ENCODE results near the gene CCDC137.
A peak's percentile ranks its signal among the peaks of the same experiment; 100 is the strongest.

Gene CCDC137

DNA sequence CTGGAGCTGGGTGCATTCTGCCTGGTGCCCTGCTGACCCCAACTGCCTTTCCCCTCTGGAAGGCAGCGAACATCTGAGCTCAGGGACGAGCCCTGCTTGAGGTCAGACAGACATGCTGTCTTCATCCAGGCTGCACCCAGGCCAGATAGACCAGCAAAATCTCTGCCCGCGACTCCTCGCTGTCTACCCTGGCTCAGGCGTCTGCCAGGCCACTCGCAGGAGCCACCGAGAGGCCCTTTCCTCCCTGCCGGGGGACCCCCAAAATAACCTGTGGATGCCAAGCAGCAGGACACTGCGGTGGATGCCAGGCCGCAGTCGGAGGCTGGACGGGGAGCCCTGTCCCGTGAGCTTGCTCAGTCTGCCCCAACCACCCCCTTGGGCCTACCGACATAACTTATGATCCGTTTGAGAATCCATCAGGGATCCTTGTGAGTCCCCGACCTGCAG lies 42.2 kb downstream of the CCDC137 start:
- H3K4me3 ChIP-seq (ENCODE audit: low read length), result no peak overlapping the region
- H3K79me2 ChIP-seq (ENCODE audit: low read length), result peaks cover 55% of the 10 kb centered on the region
- H3K9me3 ChIP-seq (replicated peaks; ENCODE audit: insufficient read depth, low read length), result no peaks in the 10 kb centered on the region
- no peaks in the 10 kb centered on the region for H3K9me2 ChIP-seq (replicated peaks; ENCODE audit: insufficient read depth, low read length)
- TF ChIP-seq EZH2 (optimal IDR thresholded peaks at IDR 0.05; ENCODE audit: low read depth, low read length) (no peak), EZH2phosphoT487 (IDR thresholded peaks at IDR 0.05; ENCODE audit: low read length) (no peak)
- TF ChIP-seq, protein P1, sequence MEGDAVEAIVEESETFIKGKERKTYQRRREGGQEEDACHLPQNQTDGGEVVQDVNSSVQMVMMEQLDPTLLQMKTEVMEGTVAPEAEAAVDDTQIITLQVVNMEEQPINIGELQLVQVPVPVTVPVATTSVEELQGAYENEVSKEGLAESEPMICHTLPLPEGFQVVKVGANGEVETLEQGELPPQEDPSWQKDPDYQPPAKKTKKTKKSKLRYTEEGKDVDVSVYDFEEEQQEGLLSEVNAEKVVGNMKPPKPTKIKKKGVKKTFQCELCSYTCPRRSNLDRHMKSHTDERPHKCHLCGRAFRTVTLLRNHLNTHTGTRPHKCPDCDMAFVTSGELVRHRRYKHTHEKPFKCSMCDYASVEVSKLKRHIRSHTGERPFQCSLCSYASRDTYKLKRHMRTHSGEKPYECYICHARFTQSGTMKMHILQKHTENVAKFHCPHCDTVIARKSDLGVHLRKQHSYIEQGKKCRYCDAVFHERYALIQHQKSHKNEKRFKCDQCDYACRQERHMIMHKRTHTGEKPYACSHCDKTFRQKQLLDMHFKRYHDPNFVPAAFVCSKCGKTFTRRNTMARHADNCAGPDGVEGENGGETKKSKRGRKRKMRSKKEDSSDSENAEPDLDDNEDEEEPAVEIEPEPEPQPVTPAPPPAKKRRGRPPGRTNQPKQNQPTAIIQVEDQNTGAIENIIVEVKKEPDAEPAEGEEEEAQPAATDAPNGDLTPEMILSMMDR (IDR thresholded peaks at IDR 0.05; ENCODE audit: low read length), result no peak
- no peaks in the 10 kb centered on the region for H4K20me1 ChIP-seq (ENCODE audit: insufficient read depth, low read length)
- H3K27ac ChIP-seq (ENCODE audit: low read length), result no peak overlapping the region
- H3K9ac ChIP-seq (ENCODE audit: low read length), result no peak overlapping the region
- no peak for DNase-seq
- H3K27me3 ChIP-seq (replicated peaks; ENCODE audit: insufficient read depth, low read length), result no peaks in the 10 kb centered on the region
- H2AFZ ChIP-seq (ENCODE audit: low read length), result no peak overlapping the region
- peaks cover 24% of the 10 kb centered on the region for H3F3A ChIP-seq (ENCODE audit: insufficient read depth, low read length)
- no peak overlapping the region for H3K4me2 ChIP-seq (ENCODE audit: low read depth, low read length)
- peaks cover 22% of the 10 kb centered on the region for H3K4me1 ChIP-seq (ENCODE audit: low read length)
- peaks cover 18% of the 10 kb centered on the region for H3K36me3 ChIP-seq (replicated peaks; ENCODE audit: insufficient read depth, low read length)

DNA sequence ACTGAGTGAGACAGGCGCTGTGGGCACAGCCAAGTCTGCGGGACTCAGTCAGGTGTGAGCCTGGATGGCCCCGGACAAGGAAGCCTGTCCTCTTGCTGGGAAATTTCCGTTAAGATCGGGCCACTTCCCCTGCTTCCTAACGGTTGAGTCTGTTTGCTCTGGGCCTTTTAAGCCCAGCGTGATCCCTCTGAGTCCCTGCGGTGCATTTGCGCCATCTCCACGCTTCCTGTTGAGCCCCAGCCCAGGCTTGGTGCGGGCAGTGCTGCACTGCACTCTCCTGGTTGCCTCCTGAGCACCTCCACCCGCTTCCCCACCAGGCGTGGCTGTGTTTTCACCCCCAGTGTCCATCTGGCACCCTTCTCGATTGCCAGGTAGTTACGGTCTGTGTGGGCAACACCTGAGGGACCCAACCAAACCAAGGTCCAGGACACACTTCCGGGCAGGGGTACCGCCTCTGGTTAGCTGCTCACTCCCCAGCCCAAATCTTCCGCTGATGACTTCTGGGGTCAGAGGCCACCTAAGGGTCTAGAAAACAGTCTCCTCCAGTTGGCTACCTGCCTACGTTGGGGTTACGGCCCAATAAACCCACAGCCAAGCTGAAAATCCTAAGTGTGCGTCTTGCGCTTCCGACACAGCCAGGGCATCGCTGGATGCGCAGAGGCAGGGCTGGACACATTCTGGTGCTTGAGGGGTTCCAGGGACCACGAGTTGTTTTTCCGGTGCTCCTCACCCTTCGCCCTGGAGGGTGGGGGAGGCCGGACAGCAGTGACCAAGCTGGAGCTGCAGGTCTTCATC lies 44.2 kb downstream of the CCDC137 start:
- Histone ChIP-seq H3F3A (ENCODE audit: insufficient read depth, low read length) (peaks cover 24% of the 10 kb centered on the region), H3K9ac (ENCODE audit: low read length) (peak overlapping the region; percentile 53; the same call in 1 of the 2 replicates), H2AFZ (ENCODE audit: low read length) (no peak overlapping the region), H3K79me2 (ENCODE audit: low read length) (peaks cover 53% of the 10 kb centered on the region), H3K36me3 (replicated peaks; ENCODE audit: insufficient read depth, low read length) (peaks cover 14% of the 10 kb centered on the region), H3K4me3 (ENCODE audit: low read length) (peak overlapping the region; percentile 49), H3K27ac (ENCODE audit: low read length) (peak overlapping the region; percentile 58; the same call in 1 of the 2 replicates), H3K4me2 (ENCODE audit: low read depth, low read length) (peak overlapping the region; percentile 89), H3K9me2 (replicated peaks; ENCODE audit: insufficient read depth, low read length) (no peaks in the 10 kb centered on the region), H3K9me3 (replicated peaks; ENCODE audit: insufficient read depth, low read length) (no peaks in the 10 kb centered on the region), H4K20me1 (ENCODE audit: insufficient read depth, low read length) (no peaks in the 10 kb centered on the region), H3K27me3 (replicated peaks; ENCODE audit: insufficient read depth, low read length) (no peaks in the 10 kb centered on the region), H3K4me1 (ENCODE audit: low read length) (peaks cover 17% of the 10 kb centered on the region)
- DNase-seq, result no peak
- TF ChIP-seq EZH2 (optimal IDR thresholded peaks at IDR 0.05; ENCODE audit: low read depth, low read length) (no peak), EZH2phosphoT487 (IDR thresholded peaks at IDR 0.05; ENCODE audit: low read length) (no peak)
- TF ChIP-seq, protein P1 (IDR thresholded peaks at IDR 0.05; ENCODE audit: low read length), result no peak

DNA sequence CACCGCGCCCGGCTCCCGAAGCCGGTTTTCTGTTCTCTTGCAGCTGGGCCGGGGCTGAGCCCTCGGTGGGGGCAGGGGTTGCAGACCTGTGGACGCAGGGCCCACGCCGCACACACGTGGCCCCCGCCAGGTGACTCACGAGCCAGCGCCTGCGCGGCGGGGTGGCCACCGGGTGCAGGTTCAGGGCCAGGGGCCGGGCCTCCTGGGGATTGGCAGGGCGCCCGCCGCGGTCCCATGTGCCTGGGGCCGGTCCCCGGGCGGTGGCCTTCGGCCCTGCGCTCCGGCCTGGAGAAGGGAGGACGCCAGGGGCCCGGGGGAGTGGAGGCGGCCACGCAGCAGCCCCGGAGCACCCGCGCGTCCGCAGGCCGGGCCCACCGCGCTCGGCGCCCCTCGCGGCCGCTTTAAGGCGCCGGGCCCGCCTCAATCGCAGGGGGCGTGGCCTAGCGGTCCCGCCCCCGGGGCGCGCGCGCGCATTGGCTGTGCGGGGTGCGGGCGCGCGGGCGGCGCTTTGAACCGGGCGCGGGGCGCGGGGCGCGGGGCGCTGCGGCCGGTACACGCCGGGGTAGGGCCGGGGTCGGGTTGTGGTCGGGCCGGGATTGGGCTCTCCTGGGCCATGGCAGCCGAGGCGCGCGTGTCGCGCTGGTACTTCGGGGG lies 45.4 kb downstream of the CCDC137 start, which contains the start of gene SLC25A10:
SLC25A10 (plus strand) TSS at position 471 of the 654 bp plus-strand sequence; CDS start at position 614, 143 bp downstream.
- no peaks in the 10 kb centered on the region for H4K20me1 ChIP-seq (ENCODE audit: insufficient read depth, low read length)
- peaks cover 24% of the 10 kb centered on the region for H3F3A ChIP-seq (ENCODE audit: insufficient read depth, low read length)
- no peaks in the 10 kb centered on the region for H3K27me3 ChIP-seq (replicated peaks; ENCODE audit: insufficient read depth, low read length)
- H3K9me3 ChIP-seq (replicated peaks; ENCODE audit: insufficient read depth, low read length), result no peaks in the 10 kb centered on the region
- peak within 1 kb of the TSS; percentile 83 for H3K9ac ChIP-seq (ENCODE audit: low read length)
- DNase-seq, result peak; percentile 94
- 0 out of 2 replicates have a peak within 1 kb of the TSS, but pooled peaks have one; percentile 35 for H2AFZ ChIP-seq (ENCODE audit: low read length)
- no peaks in the 10 kb centered on the region for H3K9me2 ChIP-seq (replicated peaks; ENCODE audit: insufficient read depth, low read length)
- H3K79me2 ChIP-seq (ENCODE audit: low read length), result peaks cover 43% of the 10 kb centered on the region
- H3K4me3 ChIP-seq (ENCODE audit: low read length), result peak within 1 kb of the TSS; percentile 97
- peaks cover 5% of the 10 kb centered on the region; the same call in 1 of the 2 replicates for H3K36me3 ChIP-seq (replicated peaks; ENCODE audit: insufficient read depth, low read length)
- TF ChIP-seq, protein P1 (IDR thresholded peaks at IDR 0.05; ENCODE audit: low read length), result no peak
- peak within 1 kb of the TSS; percentile 58 for H3K27ac ChIP-seq (ENCODE audit: low read length)
- H3K4me1 ChIP-seq (ENCODE audit: low read length), result peaks cover 17% of the 10 kb centered on the region
- H3K4me2 ChIP-seq (ENCODE audit: low read depth, low read length), result peak within 1 kb of the TSS; percentile 92
